ENCODE measurements around the gene DRG2.

- TF ChIP-seq, protein P1, sequence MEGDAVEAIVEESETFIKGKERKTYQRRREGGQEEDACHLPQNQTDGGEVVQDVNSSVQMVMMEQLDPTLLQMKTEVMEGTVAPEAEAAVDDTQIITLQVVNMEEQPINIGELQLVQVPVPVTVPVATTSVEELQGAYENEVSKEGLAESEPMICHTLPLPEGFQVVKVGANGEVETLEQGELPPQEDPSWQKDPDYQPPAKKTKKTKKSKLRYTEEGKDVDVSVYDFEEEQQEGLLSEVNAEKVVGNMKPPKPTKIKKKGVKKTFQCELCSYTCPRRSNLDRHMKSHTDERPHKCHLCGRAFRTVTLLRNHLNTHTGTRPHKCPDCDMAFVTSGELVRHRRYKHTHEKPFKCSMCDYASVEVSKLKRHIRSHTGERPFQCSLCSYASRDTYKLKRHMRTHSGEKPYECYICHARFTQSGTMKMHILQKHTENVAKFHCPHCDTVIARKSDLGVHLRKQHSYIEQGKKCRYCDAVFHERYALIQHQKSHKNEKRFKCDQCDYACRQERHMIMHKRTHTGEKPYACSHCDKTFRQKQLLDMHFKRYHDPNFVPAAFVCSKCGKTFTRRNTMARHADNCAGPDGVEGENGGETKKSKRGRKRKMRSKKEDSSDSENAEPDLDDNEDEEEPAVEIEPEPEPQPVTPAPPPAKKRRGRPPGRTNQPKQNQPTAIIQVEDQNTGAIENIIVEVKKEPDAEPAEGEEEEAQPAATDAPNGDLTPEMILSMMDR (IDR thresholded peaks at IDR 0.05), result no peak
- TF ChIP-seq EP300 (IDR thresholded peaks at IDR 0.05), result no peak
These were observed 45.0 kb downstream of the DRG2 start for GRCh38 chr17:18132711-18133110.
